ENCODE data around the gene PRKN. TPM values are rescaled to one million over a fixed set of nuclear protein-coding genes. Genes with fewer than 3 reads are reported as not detected.

PRKN gene
- total and polyA plus RNA-seq, 10 donors = 0.23 to 14.1 (median 7.0) TPM

- Histone ChIP-seq H3K27me3 (replicated peaks in 1 of 7) (no peaks in the 10 kb centered on the region), H3K9me3 (no peaks in the 10 kb centered on the region), H3K36me3 (no peaks in the 10 kb centered on the region), H3K4me1 (no peaks in the 10 kb centered on the region), H3K27ac (no peak overlapping the region), H3K4me3 (no peak overlapping the region)
- intact Hi-C loops (cut with DNase I; ENCODE audit: low total_unique reads) = no loop called here
- DNase-seq = no peak
- TF ChIP-seq POLR2A (IDR thresholded peaks at IDR 0.05) (no peak), POLR2AphosphoS5 (IDR thresholded peaks at IDR 0.05) (no peak), CTCF (IDR thresholded peaks at IDR 0.05 in 8 of 11, conservative IDR thresholded peaks at IDR 0.05 in 3 of 11) (no peak)
- WGBS, 5 donors = 54 to 64% (median 61%) methylated on average over 2 of the region's 2 CpGs
These were observed 1262.2 kb downstream of the PRKN start for GRCh38 chr6:161465403-161465802.

GRCh38 chr6:161463071-161463470 lies 1264.5 kb downstream of the PRKN start:
- intact Hi-C loops (cut with DNase I; ENCODE audit: low total_unique reads) = no loop called here
- TF ChIP-seq POLR2A (IDR thresholded peaks at IDR 0.05) (no peak), POLR2AphosphoS5 (IDR thresholded peaks at IDR 0.05) (no peak), CTCF (IDR thresholded peaks at IDR 0.05 in 8 of 11, conservative IDR thresholded peaks at IDR 0.05 in 3 of 11) (no peak)
- H3K4me1 ChIP-seq = peaks cover 0 to 4% (median 0%) of the 10 kb centered on the region in 6 donors
- no peak for DNase-seq
- H3K4me3 ChIP-seq = no peak overlapping the region
- no peaks in the 10 kb centered on the region for H3K36me3 ChIP-seq
- no peaks in the 10 kb centered on the region for H3K27me3 ChIP-seq (replicated peaks in 1 of 7)
- no peak overlapping the region for H3K27ac ChIP-seq
- WGBS, 5 donors = 57 to 82% (median 73%) methylated on average over 2 of the region's 2 CpGs
- no peaks in the 10 kb centered on the region for H3K9me3 ChIP-seq

- H3K36me3 ChIP-seq = no peaks in the 10 kb centered on the region
- 78 to 94% (median 83%) methylated on average over 2 of the region's 2 CpGs for WGBS, 5 donors
These were observed 1265.4 kb downstream of the PRKN start for GRCh38 chr6:161462148-161462547.

More at GRCh38 chr6:161462148-161462547, 1265.4 kb downstream of the PRKN start:
- no peak for DNase-seq
- Histone ChIP-seq H3K27ac (no peak overlapping the region), H3K4me3 (no peak overlapping the region), H3K27me3 (replicated peaks in 1 of 7) (no peaks in the 10 kb centered on the region), H3K9me3 (no peaks in the 10 kb centered on the region), H3K4me1 (peaks cover 0 to 4% (median 0%) of the 10 kb centered on the region in 6 donors)
- TF ChIP-seq POLR2AphosphoS5 (IDR thresholded peaks at IDR 0.05) (no peak), CTCF (IDR thresholded peaks at IDR 0.05 in 8 of 11, conservative IDR thresholded peaks at IDR 0.05 in 3 of 11) (no peak), POLR2A (IDR thresholded peaks at IDR 0.05) (no peak)
- intact Hi-C loops (cut with DNase I; ENCODE audit: low total_unique reads) = no loop called here
